SU-DHL-6 (cell line): Measurements from ENCODE around the gene OR10A3.

Experiments
- H2AFZ ChIP-seq: fragments of 200-600 bp; sonication (generic); 2 replicates; pipeline ENCODE4 v1.6.1; 2014; ENCODE audit warnings: low read depth, mild to moderate bottlenecking, moderate library complexity, mixed read lengths, antibody characterized with exemption, low read length; ENCODE audit not compliant: severe bottlenecking
- H3F3A ChIP-seq: fragments of 200-600 bp; shearing (Covaris generic); 2 replicates; pipeline ENCODE4 v1.6.0; 2016; ENCODE audit warnings: antibody characterized with exemption, mild to moderate bottlenecking; ENCODE audit not compliant: insufficient read depth
- H3K27ac ChIP-seq: fragments of 200-600 bp; sonication (generic); 2 replicates; pipeline ENCODE4 v1.5.1; 2016; ENCODE audit warnings: low read depth, mild to moderate bottlenecking, low read length, moderate library complexity, mixed read lengths
- H3K27me3 ChIP-seq: fragments of 200-600 bp; sonication (generic), shearing (Covaris generic); 2 replicates; pipeline ENCODE4 v1.6.0; 2014; ENCODE audit warnings: mild to moderate bottlenecking, low read length
- H3K36me3 ChIP-seq: fragments of 200-600 bp; sonication (generic); 2 replicates; pipeline ENCODE4 v1.6.1; 2014; ENCODE audit warnings: mild to moderate bottlenecking, low read length, mixed read lengths
- H3K4me2 ChIP-seq: fragments of 300-600, 200-600 bp; shearing (Covaris generic), sonication (generic); 2 replicates; pipeline ENCODE4 v1.6.0; 2014; ENCODE audit warnings: low read length, low read depth, mild to moderate bottlenecking; ENCODE audit not compliant: poor library complexity, severe bottlenecking
- H3K4me3 ChIP-seq: fragments of 200-600 bp; sonication (generic); 2 replicates; pipeline ENCODE4 v1.5.1; 2014; ENCODE audit warnings: antibody characterized with exemption, low read length, mild to moderate bottlenecking, mixed read lengths; ENCODE audit not compliant: insufficient read depth, poor library complexity, severe bottlenecking
- H3K79me2 ChIP-seq: fragments of 200-600 bp; sonication (generic); 2 replicates; pipeline ENCODE4 v1.6.1; 2014; ENCODE audit warnings: mild to moderate bottlenecking, low read length, moderate library complexity; ENCODE audit not compliant: insufficient read depth
- H3K9ac ChIP-seq: fragments of 200-600 bp; sonication (generic); 2 replicates; pipeline ENCODE4 v1.7.0; 2014; ENCODE audit warnings: mild to moderate bottlenecking, low read length
- H3K9me2 ChIP-seq: fragments of 200-600 bp; sonication (generic); replicated peaks from 2 replicates; pipeline ENCODE4 v1.6.1; 2014; ENCODE audit warnings: low read length; ENCODE audit not compliant: insufficient read depth
- H3K9me3 ChIP-seq: fragments of 200-600 bp; sonication (generic); 2 replicates; pipeline ENCODE4 v1.6.1; 2014; ENCODE audit warnings: low read length, mixed read lengths; ENCODE audit not compliant: insufficient read depth
- H4K20me1 ChIP-seq: fragments of 200-600 bp; sonication (generic); 2 replicates; pipeline ENCODE4 v1.6.1; 2014; ENCODE audit warnings: low read depth, mild to moderate bottlenecking, antibody characterized with exemption, low read length, moderate library complexity, mixed read lengths
- EZH2phosphoT487 ChIP-seq: fragments of 200-600 bp; sonication (generic), shearing (Covaris generic); conservative IDR thresholded peaks from 2 replicates; pipeline ENCODE4 v1.6.1; 2018; ENCODE audit warnings: mild to moderate bottlenecking, antibody characterized with exemption, low read length, moderate library complexity, mixed read lengths
- TF ChIP-seq, protein P1 (sequence below): fragments of 200-600 bp; sonication (generic); IDR thresholded peaks from one replicate; pipeline ENCODE4 v1.5.1; 2017; ENCODE audit warnings: antibody characterized with exemption, mild to moderate bottlenecking, low read length, moderate library complexity; ENCODE audit not compliant: insufficient read depth, poor library complexity, severe bottlenecking

The OR10A3 gene

DNA sequence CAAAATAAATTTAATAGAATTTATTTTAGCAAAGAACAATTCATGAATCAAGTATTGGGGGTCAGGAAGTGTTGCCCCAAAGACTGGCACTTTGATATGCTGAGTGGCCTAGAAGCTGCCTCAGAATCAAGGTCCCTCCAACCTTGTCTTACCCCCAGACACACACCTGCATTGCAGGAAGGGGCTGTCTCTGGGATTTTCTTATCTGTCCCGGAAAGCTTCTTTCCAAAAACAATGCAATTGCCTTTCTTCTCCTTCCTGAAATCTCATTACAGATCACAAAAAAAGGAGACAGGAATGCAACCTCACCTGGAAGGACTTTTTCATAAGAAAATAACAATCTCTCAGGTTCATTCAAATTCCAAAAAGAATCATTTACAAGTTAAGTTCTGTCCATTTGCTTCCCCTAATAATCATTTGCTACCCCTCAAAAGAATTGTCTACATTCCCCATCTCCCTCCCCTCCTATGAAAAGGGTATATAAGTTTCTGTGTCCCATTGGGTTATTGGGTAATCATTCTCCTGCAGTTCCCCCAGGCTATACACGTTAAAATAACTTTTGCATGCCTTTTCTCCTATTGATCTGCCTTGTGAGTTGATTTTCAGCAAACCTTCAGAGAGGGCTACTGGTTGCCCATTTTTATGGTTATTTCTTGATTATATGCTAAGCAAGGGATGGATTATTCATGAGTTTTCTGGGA lies 31.8 kb downstream of the OR10A3 start:
- no peaks in the 10 kb centered on the region for H3F3A ChIP-seq
- H3K4me3 ChIP-seq: no peak overlapping the region
- no peaks in the 10 kb centered on the region for H3K36me3 ChIP-seq
- H3K27me3 ChIP-seq: no peaks in the 10 kb centered on the region
- no peak for TF ChIP-seq EZH2phosphoT487
- TF ChIP-seq, protein P1, sequence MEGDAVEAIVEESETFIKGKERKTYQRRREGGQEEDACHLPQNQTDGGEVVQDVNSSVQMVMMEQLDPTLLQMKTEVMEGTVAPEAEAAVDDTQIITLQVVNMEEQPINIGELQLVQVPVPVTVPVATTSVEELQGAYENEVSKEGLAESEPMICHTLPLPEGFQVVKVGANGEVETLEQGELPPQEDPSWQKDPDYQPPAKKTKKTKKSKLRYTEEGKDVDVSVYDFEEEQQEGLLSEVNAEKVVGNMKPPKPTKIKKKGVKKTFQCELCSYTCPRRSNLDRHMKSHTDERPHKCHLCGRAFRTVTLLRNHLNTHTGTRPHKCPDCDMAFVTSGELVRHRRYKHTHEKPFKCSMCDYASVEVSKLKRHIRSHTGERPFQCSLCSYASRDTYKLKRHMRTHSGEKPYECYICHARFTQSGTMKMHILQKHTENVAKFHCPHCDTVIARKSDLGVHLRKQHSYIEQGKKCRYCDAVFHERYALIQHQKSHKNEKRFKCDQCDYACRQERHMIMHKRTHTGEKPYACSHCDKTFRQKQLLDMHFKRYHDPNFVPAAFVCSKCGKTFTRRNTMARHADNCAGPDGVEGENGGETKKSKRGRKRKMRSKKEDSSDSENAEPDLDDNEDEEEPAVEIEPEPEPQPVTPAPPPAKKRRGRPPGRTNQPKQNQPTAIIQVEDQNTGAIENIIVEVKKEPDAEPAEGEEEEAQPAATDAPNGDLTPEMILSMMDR: no peak
- no peak overlapping the region for H3K9ac ChIP-seq
- H4K20me1 ChIP-seq: no peaks in the 10 kb centered on the region
- H3K4me2 ChIP-seq: no peak overlapping the region
- H2AFZ ChIP-seq: no peak overlapping the region
- no peak overlapping the region for H3K27ac ChIP-seq
- H3K9me2 ChIP-seq: no peaks in the 10 kb centered on the region
- H3K79me2 ChIP-seq: no peaks in the 10 kb centered on the region
- H3K9me3 ChIP-seq: no peaks in the 10 kb centered on the region

DNA sequence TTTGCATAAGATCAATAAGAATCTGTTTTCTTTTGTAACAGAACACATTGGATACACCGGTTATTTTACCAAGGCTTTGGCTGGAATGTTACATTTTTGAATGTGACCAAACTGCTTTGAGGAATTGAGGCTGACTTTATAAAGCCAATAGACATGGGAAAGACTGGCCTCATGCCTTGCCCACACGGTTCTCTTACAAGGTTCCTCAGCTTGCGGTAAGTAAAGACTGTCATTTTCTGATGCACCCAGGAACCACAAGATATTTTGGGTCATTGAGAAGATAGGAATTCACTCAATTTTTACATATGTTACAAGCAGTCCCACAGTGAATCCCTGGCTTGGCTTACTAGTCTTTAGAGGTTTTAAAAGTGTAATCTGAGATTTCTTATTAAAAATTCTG lies 34.4 kb downstream of the OR10A3 start:
- no peaks in the 10 kb centered on the region for H3F3A ChIP-seq
- H3K79me2 ChIP-seq: no peaks in the 10 kb centered on the region
- H3K27me3 ChIP-seq: no peaks in the 10 kb centered on the region
- H3K36me3 ChIP-seq: no peaks in the 10 kb centered on the region
- TF ChIP-seq, protein P1: no peak
- no peak for TF ChIP-seq EZH2phosphoT487
- no peaks in the 10 kb centered on the region for H3K9me3 ChIP-seq
- H3K4me3 ChIP-seq: no peak overlapping the region
- H4K20me1 ChIP-seq: no peaks in the 10 kb centered on the region
- H2AFZ ChIP-seq: no peak overlapping the region
- no peak overlapping the region for H3K27ac ChIP-seq
- no peaks in the 10 kb centered on the region for H3K9me2 ChIP-seq
- no peak overlapping the region for H3K4me2 ChIP-seq
- no peak overlapping the region for H3K9ac ChIP-seq

DNA sequence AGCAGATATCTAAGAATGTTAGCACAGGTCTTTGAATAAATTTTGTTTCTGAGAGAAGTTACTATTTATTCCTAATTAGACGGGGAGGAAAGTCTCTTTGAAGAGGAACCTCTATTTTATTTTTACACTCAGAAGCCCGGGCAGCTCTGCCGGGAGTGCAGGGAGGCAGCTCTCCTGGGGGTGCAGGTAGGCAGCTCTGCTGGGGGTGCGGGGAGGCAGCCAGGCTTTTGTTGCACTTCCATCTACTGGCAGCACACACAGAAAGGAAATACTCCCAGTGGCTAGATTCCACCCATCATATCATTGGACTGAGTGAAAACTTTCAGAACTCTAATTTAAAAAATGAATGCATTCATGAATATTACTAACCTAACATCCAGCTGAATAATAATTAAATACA lies 35.0 kb downstream of the OR10A3 start:
- Histone ChIP-seq H3K9me3 (no peaks in the 10 kb centered on the region), H3K36me3 (no peaks in the 10 kb centered on the region), H3K27me3 (no peaks in the 10 kb centered on the region), H3K4me3 (no peak overlapping the region), H3F3A (no peaks in the 10 kb centered on the region), H2AFZ (no peak overlapping the region), H3K4me2 (no peak overlapping the region), H4K20me1 (no peaks in the 10 kb centered on the region), H3K9ac (no peak overlapping the region), H3K9me2 (no peaks in the 10 kb centered on the region), H3K79me2 (no peaks in the 10 kb centered on the region), H3K27ac (no peak overlapping the region)
- TF ChIP-seq, protein P1: no peak
- no peak for TF ChIP-seq EZH2phosphoT487
